Activated CD4-positive, alpha-beta T cell treated with anti-CD3 and anti-CD28 coated beads, Interleukin-2, amount 10 ng/mL, durations not matched to agents 7 days and 5 days (primary cell): Measurements from ENCODE around the gene KIF19. TPM values are rescaled to one million over a fixed set of nuclear protein-coding genes. Genes with fewer than 3 reads are reported as not detected.
"Not testable (repeated sequence)": the region's sequence is repeated elsewhere in the genome, so short reads cannot be mapped to it uniquely, and the experiment has no call there.

Experiments used
- CTCF ChIA-PET: fragments of 350-600 bp; sonication (Branson Sonifier 250); formaldehyde crosslinking; loops from one replicate; lab custom pipeline; 2021; ENCODE audit warnings: antibody characterized with exemption; lab: Charles Lee
- POLR2A ChIA-PET: fragments of 350-600 bp; sonication (Branson Sonifier 250); formaldehyde crosslinking; loops from one replicate; lab custom pipeline; 2021; ENCODE audit warnings: antibody characterized with exemption; lab: Charles Lee
- DNase-seq: peaks from one replicate; pipeline ENCODE4 v3.0.0-alpha.2; 2020
- H3K27ac Mint-ChIP-seq: one replicate; pipeline ENCODE4 v1.8.0; 2021; ENCODE audit warnings: mild to moderate bottlenecking, moderate library complexity, mixed read lengths
- H3K27me3 Mint-ChIP-seq: one replicate; pipeline ENCODE4 v1.8.0; 2021; ENCODE audit warnings: mixed read lengths
- H3K36me3 Mint-ChIP-seq: one replicate; pipeline ENCODE4 v1.8.0; 2021; ENCODE audit warnings: low read depth, mixed read lengths
- H3K4me1 Mint-ChIP-seq: one replicate; pipeline ENCODE4 v1.8.0; 2021; ENCODE audit warnings: mixed read lengths
- H3K4me3 Mint-ChIP-seq: one replicate; pipeline ENCODE4 v1.8.0; 2021; ENCODE audit warnings: mild to moderate bottlenecking, moderate library complexity, mixed read lengths
- H3K9me3 Mint-ChIP-seq: one replicate; pipeline ENCODE4 v1.8.0; 2021; ENCODE audit warnings: mixed read lengths
- total RNA-seq, 2 experiments: library from RNA; stranded (reverse); gene quantifications; one replicate each; pipeline ENCODE4 v1.2.3, GENCODE V29; 2021

Gene KIF19
- total RNA-seq, 2 experiments from 2014 or later, result 0.69 to 0.79 TPM

- DNase-seq, result no peak
- peaks cover 1% of the 10 kb centered on the region for H3K4me1 Mint-ChIP-seq
- H3K27ac Mint-ChIP-seq, result no peak overlapping the region
- ChIA-PET POLR2A (interaction anchor here (0.7 kb wide), 1 partner anchor 77 kb away, joined by 3 read pairs; no protein-coding TSS in a partner anchor), CTCF (interaction anchor here (1.1 kb wide), 1 partner anchor 20 kb away, joined by 3 read pairs; no protein-coding TSS in a partner anchor)
- peaks cover 2% of the 10 kb centered on the region for H3K27me3 Mint-ChIP-seq
- H3K4me3 Mint-ChIP-seq, result no peak overlapping the region
- H3K36me3 Mint-ChIP-seq, result no peaks in the 10 kb centered on the region
- H3K9me3 Mint-ChIP-seq, result no peaks in the 10 kb centered on the region
Measured at GRCh38 chr17:74404789-74405188, 78.8 kb downstream of the KIF19 start.

- not testable (repeated sequence) for H3K4me1 Mint-ChIP-seq, H3K9me3 Mint-ChIP-seq, DNase-seq, H3K36me3 Mint-ChIP-seq, H3K27me3 Mint-ChIP-seq, H3K27ac Mint-ChIP-seq, H3K4me3 Mint-ChIP-seq
- CTCF ChIA-PET, result interaction anchor here (1.1 to 1.4 kb wide), 2 partner anchors 26 to 37 kb away, joined by 4 to 5 read pairs; no protein-coding TSS in a partner anchor
- POLR2A ChIA-PET, result interaction anchor here (0.7 kb wide), 1 partner anchor 77 kb away, joined by 3 read pairs; no protein-coding TSS in a partner anchor
Measured at GRCh38 chr17:74405311-74405710, 79.3 kb downstream of the KIF19 start.

Other genes starting within 250 kb of the KIF19 start
- 1,000 to 10,000 TPM; 1,114 to 1,326 TPM for gene RPL38, start 122.5 kb upstream of the KIF19 start, total RNA-seq
- 10 to 100 TPM; 10.2 to 11.9 TPM for gene TTYH2, start 112.7 kb upstream of the KIF19 start, total RNA-seq
- 1 to 10 TPM; 1.2 to 1.3 TPM for gene DNAI2, start 52.0 kb upstream of the KIF19 start, total RNA-seq
- gene BTBD17, start 35.6 kb downstream of the KIF19 start, total RNA-seq, result not detected
- not detected for gene GPR142, start 41.3 kb downstream of the KIF19 start, total RNA-seq
- not detected for gene GPRC5C, start 105.9 kb downstream of the KIF19 start, total RNA-seq
- gene CD300A, start 140.4 kb downstream of the KIF19 start, total RNA-seq, result 1 to 10 TPM; 6.7 to 6.8 TPM
- gene CD300LB, start 205.2 kb downstream of the KIF19 start, total RNA-seq, result not detected
- under 1 TPM; 0.52 to 0.57 TPM for gene CD300C, start 219.9 kb downstream of the KIF19 start, total RNA-seq
- not detected for gene CD300H, start 241.3 kb downstream of the KIF19 start, total RNA-seq